Fibroblast of peridontal ligament (primary cell): ENCODE measurements around the gene CLSTN1.

ENCODE experiments used
- DNase-seq: peaks from one replicate; pipeline ENCODE4 v3.0.0-alpha.2; 2010; ENCODE audit errors: extremely low read depth

Gene CLSTN1

GRCh38 chr1:9680828-9681227 is 142.9 kb downstream of the CLSTN1 start:
- no peak for DNase-seq

GRCh38 chr1:9680091-9680490 is 143.7 kb downstream of the CLSTN1 start:
- DNase-seq, result no peak
